GM21786 (cell line): ENCODE measurements around the gene ZNG1A.
"Not testable (repeated sequence)": the region's sequence is repeated elsewhere in the genome, so short reads cannot be mapped to it uniquely, and the experiment has no call there.

Experiments
- ATAC-seq: cut with Tn5 transposase; IDR thresholded peaks from one replicate; pipeline ENCODE4 v1.9.1; 2021; ENCODE audit not compliant: unreplicated experiment

ZNG1A gene

GRCh38 chr9:98775-99174 is 80.1 kb downstream of the ZNG1A start:
- not testable (repeated sequence) for ATAC-seq

- not testable (repeated sequence) for ATAC-seq
These were observed 83.9 kb downstream of the ZNG1A start for GRCh38 chr9:94992-95391.

GRCh38 chr9:94323-94722 is 84.5 kb downstream of the ZNG1A start:
- not testable (repeated sequence) for ATAC-seq

GRCh38 chr9:93909-94308 is 84.9 kb downstream of the ZNG1A start:
- not testable (repeated sequence) for ATAC-seq

- ATAC-seq: not testable (repeated sequence)
These were observed 88.0 kb downstream of the ZNG1A start for GRCh38 chr9:90851-91250.

- peak; percentile 76 for ATAC-seq
These were observed 90.3 kb downstream of the ZNG1A start for GRCh38 chr9:88396-89037.

GRCh38 chr9:87860-88259 is 91.0 kb downstream of the ZNG1A start:
- not testable (repeated sequence) for ATAC-seq

- not testable (repeated sequence) for ATAC-seq
These were observed 91.8 kb downstream of the ZNG1A start for GRCh38 chr9:87105-87504.

- ATAC-seq: not testable (repeated sequence)
These were observed 92.2 kb downstream of the ZNG1A start for GRCh38 chr9:86697-87096.

GRCh38 chr9:82932-83689 is 95.7 kb downstream of the ZNG1A start:
- ATAC-seq: not testable (repeated sequence)

- not testable (repeated sequence) for ATAC-seq
These were observed 100.5 kb downstream of the ZNG1A start for GRCh38 chr9:78333-78732.

GRCh38 chr9:76389-76788 is 102.5 kb downstream of the ZNG1A start:
- ATAC-seq: not testable (repeated sequence)

- not testable (repeated sequence) for ATAC-seq
These were observed 104.8 kb downstream of the ZNG1A start for GRCh38 chr9:73900-74525.

- not testable (repeated sequence) for ATAC-seq
These were observed 105.6 kb downstream of the ZNG1A start for GRCh38 chr9:73076-73899.
